Caco-2 (cell line): ENCODE data around the gene HOMER2. TPM values are rescaled to one million over a fixed set of nuclear protein-coding genes. Genes with fewer than 3 reads are reported as not detected.

Experiments used
- BruUV-seq: library from RNA; stranded (reverse); fragments of 400-500 nt; replicated peaks from 2 replicates; lab custom pipeline; 2021; lab: Mats Ljungman, UMichigan
- CTCF ChIA-PET: fragments of 300-600 bp; sonication (Branson Sonifier 250); formaldehyde crosslinking; loops from one replicate; lab custom pipeline; 2022; ENCODE audit warnings: antibody characterized with exemption; lab: Charles Lee
- POLR2A ChIA-PET: fragments of 300-600 bp; sonication (Branson Sonifier 250); formaldehyde crosslinking; loops from one replicate; lab custom pipeline; 2022; ENCODE audit warnings: antibody characterized with exemption; lab: Charles Lee
- DNase-seq, 2 experiments: peaks; one replicate each; pipeline versions ENCODE4 v3.0.0 to v3.0.0-alpha.2; 2020 to 2022
- H3K27me3 ChIP-seq: replicated peaks from 2 replicates; pipeline ENCODE4 v1.6.0; 2011; ENCODE audit warnings: low read length; ENCODE audit not compliant: control insufficient read depth, insufficient read depth
- H3K36me3 ChIP-seq: 2 replicates; pipeline ENCODE4 v1.5.1; 2011; ENCODE audit warnings: low read length; ENCODE audit not compliant: control insufficient read depth, insufficient read depth
- H3K4me1 ChIP-seq: fragments of 250-450 bp; sonication (Bioruptor Pico); 2 replicates; pipeline ENCODE4 v1.5.1; 2020; ENCODE audit warnings: mild to moderate bottlenecking
- H3K4me3 ChIP-seq: 2 replicates; pipeline ENCODE4 v1.5.1; 2011; ENCODE audit warnings: low read depth, mild to moderate bottlenecking, control low read depth, low read length
- H3K9me3 ChIP-seq: fragments of 250-450 bp; sonication (Bioruptor Pico); 2 replicates; pipeline ENCODE4 v1.5.1; 2020; ENCODE audit warnings: mild to moderate bottlenecking, moderate library complexity
- H3K27ac Mint-ChIP-seq: one replicate; pipeline ENCODE4 v1.8.0; 2022; ENCODE audit warnings: mixed read lengths; ENCODE audit not compliant: unreplicated experiment
- H3K27me3 Mint-ChIP-seq: one replicate; pipeline ENCODE4 v1.8.0; 2022; ENCODE audit warnings: mixed read lengths; ENCODE audit not compliant: insufficient read depth, unreplicated experiment
- H3K36me3 Mint-ChIP-seq: one replicate; pipeline ENCODE4 v1.8.0; 2022; ENCODE audit warnings: mild to moderate bottlenecking, mixed read lengths; ENCODE audit not compliant: insufficient read depth, unreplicated experiment
- H3K4me1 Mint-ChIP-seq: one replicate; pipeline ENCODE4 v1.8.0; 2022; ENCODE audit warnings: low read depth, mixed read lengths; ENCODE audit not compliant: unreplicated experiment
- H3K4me3 Mint-ChIP-seq: one replicate; pipeline ENCODE4 v1.8.0; 2022; ENCODE audit warnings: mild to moderate bottlenecking, moderate library complexity, mixed read lengths; ENCODE audit not compliant: unreplicated experiment
- H3K9me3 Mint-ChIP-seq: one replicate; pipeline ENCODE4 v1.8.0; 2022; ENCODE audit warnings: mixed read lengths; ENCODE audit not compliant: unreplicated experiment
- intact Hi-C: fragments of 100-400 bp; cut with micrococcal nuclease; formaldehyde crosslinking; loops from one replicate; pipeline ENCODE4 v1.10.0; 2022; ENCODE audit not compliant: unreplicated experiment
- total RNA-seq: library from RNA; stranded (reverse); gene quantifications from 2 replicates; pipeline ENCODE4 v1.2.3, GENCODE V29; 2022
- TF ChIP-seq, protein P1 (sequence below), 2 experiments: fragments of 200-600 bp in 1 of 2; IDR thresholded peaks; 1 replicate in 1 of 2; 2 replicates in 1 of 2; pipeline versions ENCODE4 v1.5.1 to v1.8.0; 2011 to 2022; ENCODE audit warnings: antibody characterized with exemption in 1 of 2, control low read depth in 1 of 2, inconsistent platforms in 1 of 2, low read depth in 1 of 2, low read length in 1 of 2, mild to moderate bottlenecking in 1 of 2, moderate library complexity in 1 of 2; ENCODE audit not compliant: insufficient read depth in 1 of 2, severe bottlenecking in 1 of 2, unreplicated experiment in 1 of 2

HOMER2 gene
- total RNA-seq, 1 experiment from 2014 or later = 5.5 TPM

DNA sequence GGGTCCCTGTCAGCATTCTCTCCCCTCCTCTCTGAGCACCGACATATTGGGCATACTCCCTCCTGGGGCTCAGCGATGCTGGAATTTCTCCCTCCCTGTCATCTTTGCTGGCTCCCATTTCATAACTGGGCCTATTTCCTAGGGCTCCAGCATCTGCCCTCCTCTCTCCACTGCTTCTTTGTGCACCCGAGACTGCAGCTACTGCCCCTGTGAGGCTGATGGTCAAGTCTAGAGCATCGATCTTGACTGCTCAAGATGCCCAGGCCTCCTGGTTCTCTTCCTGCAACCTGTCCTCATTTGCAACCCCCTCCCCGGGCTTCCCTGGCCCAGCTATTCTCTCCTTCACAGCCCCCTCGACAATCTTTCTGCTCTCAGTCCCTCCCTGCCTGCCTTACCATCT is 89.6 kb downstream of the HOMER2 start:
- peaks cover 6% of the 10 kb centered on the region for H3K27me3 Mint-ChIP-seq
- no peak overlapping the region for H3K4me3 Mint-ChIP-seq
- TF ChIP-seq, protein P1, sequence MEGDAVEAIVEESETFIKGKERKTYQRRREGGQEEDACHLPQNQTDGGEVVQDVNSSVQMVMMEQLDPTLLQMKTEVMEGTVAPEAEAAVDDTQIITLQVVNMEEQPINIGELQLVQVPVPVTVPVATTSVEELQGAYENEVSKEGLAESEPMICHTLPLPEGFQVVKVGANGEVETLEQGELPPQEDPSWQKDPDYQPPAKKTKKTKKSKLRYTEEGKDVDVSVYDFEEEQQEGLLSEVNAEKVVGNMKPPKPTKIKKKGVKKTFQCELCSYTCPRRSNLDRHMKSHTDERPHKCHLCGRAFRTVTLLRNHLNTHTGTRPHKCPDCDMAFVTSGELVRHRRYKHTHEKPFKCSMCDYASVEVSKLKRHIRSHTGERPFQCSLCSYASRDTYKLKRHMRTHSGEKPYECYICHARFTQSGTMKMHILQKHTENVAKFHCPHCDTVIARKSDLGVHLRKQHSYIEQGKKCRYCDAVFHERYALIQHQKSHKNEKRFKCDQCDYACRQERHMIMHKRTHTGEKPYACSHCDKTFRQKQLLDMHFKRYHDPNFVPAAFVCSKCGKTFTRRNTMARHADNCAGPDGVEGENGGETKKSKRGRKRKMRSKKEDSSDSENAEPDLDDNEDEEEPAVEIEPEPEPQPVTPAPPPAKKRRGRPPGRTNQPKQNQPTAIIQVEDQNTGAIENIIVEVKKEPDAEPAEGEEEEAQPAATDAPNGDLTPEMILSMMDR (IDR thresholded peaks at IDR 0.05; ENCODE audit: insufficient read depth in 1 of 2, low read depth in 1 of 2, low read length in 1 of 2, severe bottlenecking in 1 of 2, unreplicated experiment in 1 of 2) = no peak
- H3K4me1 Mint-ChIP-seq = no peaks in the 10 kb centered on the region
- no peaks in the 10 kb centered on the region for H3K9me3 ChIP-seq
- intact Hi-C loops = no loop called here
- no peaks in the 10 kb centered on the region for H3K9me3 Mint-ChIP-seq
- BruUV-seq = no TSS peak
- no peak overlapping the region for H3K4me3 ChIP-seq
- H3K36me3 ChIP-seq = no peaks in the 10 kb centered on the region
- POLR2A ChIA-PET = no interaction called here
- no peaks in the 10 kb centered on the region for H3K4me1 ChIP-seq
- H3K27me3 ChIP-seq = no peaks in the 10 kb centered on the region
- CTCF ChIA-PET = no interaction called here
- no peak overlapping the region for H3K27ac Mint-ChIP-seq
- no peaks in the 10 kb centered on the region for H3K36me3 Mint-ChIP-seq
- no peak for DNase-seq

DNA sequence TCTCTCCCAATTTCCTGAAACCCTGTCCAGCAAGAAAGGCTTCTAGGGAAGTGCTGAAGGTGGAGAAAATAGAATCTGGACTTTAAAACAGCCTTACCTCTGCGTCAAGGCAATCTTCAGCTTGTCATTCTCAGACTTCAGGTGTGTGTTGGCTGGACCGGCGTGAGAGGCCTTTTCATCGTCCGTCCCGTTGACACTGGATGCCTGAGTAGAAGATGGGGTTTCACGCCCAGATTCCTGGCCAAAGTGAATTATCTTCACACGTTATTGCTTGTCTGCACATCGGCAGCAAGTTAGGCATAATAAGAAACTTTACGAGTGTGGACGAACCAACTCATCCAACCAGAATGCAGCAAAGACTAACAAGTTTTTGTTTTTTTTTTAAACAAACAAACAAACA is 93.6 kb downstream of the HOMER2 start:
- ChIA-PET CTCF (no interaction called here), POLR2A (no interaction called here)
- Histone ChIP-seq H3K4me1 (peaks cover 3% of the 10 kb centered on the region; the same call in 1 of the 2 replicates), H3K36me3 (no peaks in the 10 kb centered on the region), H3K27me3 (no peaks in the 10 kb centered on the region), H3K4me3 (no peak overlapping the region), H3K9me3 (no peaks in the 10 kb centered on the region)
- TF ChIP-seq, protein P1 (IDR thresholded peaks at IDR 0.05; ENCODE audit: insufficient read depth in 1 of 2, low read depth in 1 of 2, low read length in 1 of 2, severe bottlenecking in 1 of 2, unreplicated experiment in 1 of 2) = no peak
- Mint-ChIP-seq H3K36me3 (peaks cover 5% of the 10 kb centered on the region), H3K27ac (no peak overlapping the region), H3K9me3 (no peaks in the 10 kb centered on the region), H3K4me1 (no peaks in the 10 kb centered on the region), H3K27me3 (peaks cover 6% of the 10 kb centered on the region), H3K4me3 (no peak overlapping the region)
- no TSS peak for BruUV-seq
- intact Hi-C loops = no loop called here
- DNase-seq = no peak

DNA sequence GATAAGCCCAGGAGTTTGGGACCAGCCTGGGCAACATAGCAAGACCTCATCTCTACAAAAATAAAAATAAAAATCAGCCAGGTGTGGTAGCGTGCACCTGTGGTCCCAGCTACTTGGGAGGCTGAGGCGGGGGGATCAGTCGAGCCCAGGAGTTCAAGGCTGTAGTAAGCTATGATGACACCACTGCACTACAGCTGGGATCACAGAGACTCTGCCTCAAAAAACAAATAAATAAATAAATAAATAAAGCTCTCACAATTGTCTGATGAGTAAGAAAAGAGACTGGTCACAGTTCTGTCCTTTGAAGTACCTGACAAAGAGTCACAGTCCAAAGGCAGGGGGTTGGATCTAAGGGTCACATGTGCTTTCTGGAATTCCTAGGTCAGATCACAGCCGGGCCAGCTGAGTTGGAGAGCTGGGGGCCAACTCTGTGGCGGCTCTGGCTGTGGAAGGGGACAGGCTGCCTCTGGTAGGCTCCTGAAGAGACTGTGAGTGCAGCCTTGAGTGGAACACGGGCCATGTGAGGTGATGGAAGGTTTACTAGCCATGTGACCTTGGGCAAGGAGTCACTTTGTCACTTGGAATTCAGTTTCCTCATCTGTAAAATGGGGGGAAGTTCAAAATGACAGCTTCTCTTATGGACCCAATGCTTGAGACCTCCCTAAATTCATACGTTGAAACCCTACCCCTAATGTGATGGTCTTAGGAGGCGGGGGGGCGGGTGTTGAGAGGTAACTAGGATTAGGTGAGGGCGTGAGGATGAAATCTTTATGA is 95.9 kb downstream of the HOMER2 start:
- Mint-ChIP-seq H3K27ac (no peak overlapping the region), H3K4me3 (no peak overlapping the region), H3K4me1 (no peaks in the 10 kb centered on the region), H3K27me3 (no peaks in the 10 kb centered on the region), H3K36me3 (peaks cover 5% of the 10 kb centered on the region), H3K9me3 (no peaks in the 10 kb centered on the region)
- intact Hi-C loops = no loop called here
- peak; percentile 36 to 43 for DNase-seq
- H3K27me3 ChIP-seq = no peaks in the 10 kb centered on the region
- BruUV-seq = no TSS peak
- H3K36me3 ChIP-seq = no peaks in the 10 kb centered on the region
- H3K9me3 ChIP-seq = no peaks in the 10 kb centered on the region
- no peak overlapping the region for H3K4me3 ChIP-seq
- TF ChIP-seq, protein P1 (IDR thresholded peaks at IDR 0.05; ENCODE audit: insufficient read depth in 1 of 2, low read depth in 1 of 2, low read length in 1 of 2, severe bottlenecking in 1 of 2, unreplicated experiment in 1 of 2) = no peak
- peaks cover 3% of the 10 kb centered on the region; the same call in 1 of the 2 replicates for H3K4me1 ChIP-seq
- ChIA-PET POLR2A (no interaction called here), CTCF (no interaction called here)
